ENCODE measurements around the gene CXCL1.

Gene CXCL1

DNA sequence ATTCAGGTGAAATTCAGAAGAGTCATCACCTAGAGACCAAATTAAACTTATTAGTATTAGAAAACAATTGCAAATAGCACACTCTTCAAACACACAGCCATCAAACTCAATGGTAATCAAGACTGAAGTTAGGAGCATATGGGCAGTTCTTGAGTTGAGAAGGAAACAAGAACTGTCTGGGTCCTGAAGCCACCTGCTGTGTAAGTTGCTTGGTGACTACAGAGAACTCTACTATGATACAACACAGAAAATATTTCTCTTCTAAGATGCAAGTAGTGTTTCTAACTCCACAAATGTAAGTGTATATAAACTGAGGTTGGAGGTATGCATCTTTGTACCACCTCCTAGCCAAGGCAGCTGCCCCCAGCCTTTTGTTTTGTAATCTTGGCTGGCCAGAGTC lies 16.4 kb upstream of the CXCL1 start:
- no peak for DNase-seq

DNA sequence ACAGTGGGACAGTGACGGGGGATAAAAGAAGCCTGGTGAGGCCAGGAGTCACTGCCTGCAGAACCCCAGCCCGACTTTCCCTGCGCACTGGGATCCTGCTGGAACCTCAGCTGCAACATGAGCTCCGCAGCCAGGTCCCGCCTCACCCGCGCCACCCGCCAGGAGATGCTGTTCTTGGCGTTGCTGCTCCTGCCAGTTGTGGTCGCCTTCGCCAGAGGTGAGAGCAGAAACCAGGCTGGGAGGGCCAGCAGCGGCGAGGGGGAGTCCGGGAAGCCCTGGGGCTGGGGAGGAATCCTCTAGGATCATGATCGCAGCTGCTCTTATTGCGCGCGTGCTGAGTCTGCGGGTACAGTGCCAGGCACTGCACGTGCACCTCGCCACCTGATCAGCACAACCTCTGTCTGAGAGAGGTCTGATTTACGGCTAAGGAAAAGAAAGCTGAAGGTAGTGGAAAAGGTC lies 15.9 kb upstream of the CXCL1 start, which contains the start of gene PF4V1:
PF4V1 (plus strand) TSS at position 51 of the 459 bp plus-strand sequence; CDS start at position 118, 67 bp downstream.
- no peak for DNase-seq

DNA sequence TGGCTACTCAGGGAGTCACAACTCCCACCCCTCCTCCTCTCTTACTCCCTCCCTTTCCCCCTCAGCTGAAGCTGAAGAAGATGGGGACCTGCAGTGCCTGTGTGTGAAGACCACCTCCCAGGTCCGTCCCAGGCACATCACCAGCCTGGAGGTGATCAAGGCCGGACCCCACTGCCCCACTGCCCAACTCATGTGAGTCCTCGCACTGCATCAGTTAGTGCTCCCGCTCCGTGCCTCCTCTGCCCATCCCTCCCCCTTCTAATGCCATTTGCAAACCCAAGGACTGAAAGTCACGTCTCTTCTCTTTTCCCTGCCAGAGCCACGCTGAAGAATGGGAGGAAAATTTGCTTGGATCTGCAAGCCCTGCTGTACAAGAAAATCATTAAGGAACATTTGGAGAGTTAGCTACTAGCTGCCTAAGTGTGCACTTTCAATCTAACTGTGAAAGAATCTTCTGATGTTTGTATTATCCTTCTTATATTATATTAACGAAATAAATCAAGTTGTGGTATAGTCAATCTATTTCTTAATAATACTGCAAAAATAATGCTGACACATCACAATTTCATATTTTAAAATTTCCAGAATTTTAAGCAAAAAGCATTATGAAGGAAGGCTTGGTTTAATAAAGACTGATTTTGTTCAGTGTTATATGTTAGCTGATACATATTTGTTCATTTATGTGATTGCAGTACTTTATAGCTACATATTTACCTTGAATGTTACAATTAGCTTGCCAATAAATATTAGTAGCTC lies 15.3 kb upstream of the CXCL1 start:
- DNase-seq = no peak

DNA sequence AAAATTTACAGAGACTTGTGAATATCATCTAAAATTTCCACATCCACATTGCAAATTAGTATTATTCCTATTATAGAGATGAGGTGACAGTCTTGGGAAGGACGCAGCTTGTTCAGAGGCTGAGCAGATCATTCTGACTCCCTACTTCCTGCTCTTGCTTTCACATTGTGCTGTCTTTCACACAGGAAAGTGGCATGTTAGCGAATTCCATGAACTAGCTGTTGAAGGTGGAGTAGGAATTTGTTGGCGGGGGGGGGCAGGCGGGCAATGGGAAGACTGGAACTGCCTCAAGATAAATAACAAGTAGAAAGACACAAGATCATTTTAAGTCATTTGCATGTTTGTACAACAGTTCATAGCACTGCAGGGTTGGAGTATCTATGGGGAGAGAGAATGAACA lies 13.8 kb upstream of the CXCL1 start:
- DNase-seq = no peak

DNA sequence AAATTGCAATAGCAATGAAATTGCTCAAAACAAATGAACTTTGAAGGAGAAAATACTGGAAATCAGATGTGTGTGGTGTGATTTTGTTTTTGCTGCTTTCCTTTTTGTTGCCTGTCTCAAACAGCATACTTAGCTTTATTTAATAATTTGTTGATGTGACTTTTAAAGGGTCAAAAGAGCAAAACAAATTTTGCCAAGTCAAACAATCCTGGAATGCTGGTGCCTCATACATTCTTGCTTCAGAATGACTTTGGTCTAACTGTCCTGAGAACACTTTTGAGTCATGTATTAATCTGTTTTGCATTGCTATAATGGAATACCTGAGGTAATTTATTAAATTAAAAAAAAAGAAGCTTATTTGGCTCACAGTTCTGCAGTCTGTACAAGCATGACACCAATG lies 12.7 kb upstream of the CXCL1 start:
- no peak for DNase-seq

DNA sequence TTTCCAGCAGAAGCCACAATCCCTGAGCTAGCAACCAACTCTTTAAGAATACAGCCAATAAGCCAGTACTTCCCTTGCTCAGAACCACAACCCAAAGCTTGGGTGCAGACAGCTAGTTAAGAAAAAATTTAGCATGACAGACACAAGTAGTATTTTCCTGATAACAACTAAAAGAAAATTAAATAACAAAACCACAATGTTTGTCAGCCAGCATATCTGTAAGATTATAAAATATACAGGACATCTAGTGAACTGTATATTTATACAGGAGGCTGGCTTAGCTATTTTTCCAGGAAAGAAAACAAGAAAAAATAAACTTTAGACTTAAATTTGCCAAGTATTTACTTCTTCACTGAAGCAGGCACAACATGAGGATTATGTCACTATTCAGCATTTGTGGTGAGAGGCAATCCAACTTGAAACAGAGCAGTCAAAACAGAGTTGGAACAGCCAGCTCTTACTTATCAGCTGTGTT lies 9.5 kb upstream of the CXCL1 start:
- DNase-seq = no peak

DNA sequence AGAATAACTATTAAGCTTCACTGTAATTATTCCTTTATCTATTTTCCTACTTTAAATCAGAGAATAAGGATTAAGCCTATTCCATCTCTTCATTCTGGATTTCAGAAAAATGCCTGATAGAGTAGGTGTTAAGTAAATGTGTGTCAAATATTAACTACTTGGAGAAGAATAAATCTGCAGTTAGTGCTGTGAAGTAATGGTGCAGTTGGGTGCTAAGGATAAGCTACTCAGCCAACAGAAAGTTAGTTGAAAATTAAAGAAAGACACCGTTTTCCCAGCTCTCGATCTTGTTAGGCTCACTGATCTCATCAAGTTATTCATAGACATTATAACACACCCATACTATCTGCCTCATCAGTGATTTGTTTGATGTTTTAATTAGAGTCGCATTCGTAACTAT lies 9.0 kb upstream of the CXCL1 start:
- no peak for DNase-seq

DNA sequence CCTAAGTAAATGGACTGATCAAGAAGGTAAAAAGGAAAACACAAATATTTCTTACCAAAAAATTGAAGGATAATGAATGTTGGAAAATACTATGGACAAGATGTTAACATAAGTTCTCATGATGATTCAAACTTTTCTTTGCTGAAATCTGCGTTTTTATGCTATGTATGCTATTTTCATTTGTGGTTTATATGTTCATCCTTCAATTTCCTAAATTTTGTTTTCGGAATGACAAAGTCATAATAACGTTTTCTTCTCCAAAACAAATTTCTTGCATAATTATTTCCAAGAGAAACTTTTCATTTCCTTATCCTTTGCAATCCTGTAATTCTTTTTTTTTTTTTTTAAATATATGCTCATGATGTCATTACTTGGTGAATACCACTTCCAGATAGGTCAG lies 8.3 kb upstream of the CXCL1 start:
- no peak for DNase-seq

DNA sequence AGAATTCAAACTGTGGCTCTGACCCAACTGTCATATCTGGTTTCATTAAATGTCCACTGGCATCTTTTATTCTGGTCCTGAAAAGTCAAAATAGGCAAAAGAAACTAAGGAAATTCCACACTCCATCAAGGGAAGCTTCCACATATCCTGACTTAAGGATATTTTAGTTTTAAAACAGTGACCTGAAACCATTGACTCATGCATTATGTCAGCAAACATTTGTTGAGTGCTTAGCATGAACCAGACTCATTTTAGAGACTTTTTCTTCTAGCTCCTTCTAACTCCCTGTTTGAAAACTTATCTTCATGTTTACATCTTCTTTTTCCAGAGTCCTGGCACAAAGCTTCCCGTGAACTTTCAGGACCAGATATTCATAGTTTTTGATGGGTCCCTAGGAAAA lies 6.9 kb upstream of the CXCL1 start:
- DNase-seq = no peak

DNA sequence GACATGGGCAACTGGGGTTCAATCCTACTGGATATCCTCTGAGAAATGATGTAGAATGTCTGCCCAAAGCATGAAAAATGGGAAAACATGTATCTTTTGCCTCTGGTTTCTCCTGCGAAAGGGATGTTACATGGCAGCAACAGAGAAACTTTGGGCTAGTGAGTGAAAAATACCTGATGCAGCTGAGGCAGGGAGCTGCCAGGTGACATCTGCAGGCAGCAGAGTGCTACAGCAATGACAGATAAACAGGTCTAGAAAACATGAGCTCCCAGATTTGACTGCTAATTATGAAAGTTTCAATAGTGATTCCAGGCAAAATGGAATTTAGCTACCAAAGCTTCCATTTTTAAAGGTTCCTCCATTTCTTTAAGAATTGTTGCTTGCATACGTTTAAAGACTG lies 4.8 kb upstream of the CXCL1 start:
- DNase-seq = no peak

DNA sequence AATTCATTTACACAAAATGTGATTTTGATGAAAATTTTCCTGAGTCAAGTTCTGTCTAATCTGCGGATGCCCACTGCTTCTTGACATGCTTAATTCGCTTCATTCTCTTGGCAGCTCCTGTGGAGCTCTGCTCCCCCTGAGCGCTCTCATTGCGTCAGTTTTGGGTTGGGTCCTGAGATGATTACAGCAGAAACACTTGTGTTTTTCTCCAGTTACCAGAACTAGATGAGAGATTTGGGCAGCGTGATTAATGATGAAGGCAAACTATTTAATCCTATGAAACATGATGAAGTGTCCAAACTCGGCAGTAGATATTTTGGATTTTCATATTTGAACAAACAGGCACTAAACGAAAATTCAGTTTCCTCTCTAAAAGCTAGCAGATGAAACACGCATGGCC lies 4.2 kb upstream of the CXCL1 start:
- no peak for DNase-seq

DNA sequence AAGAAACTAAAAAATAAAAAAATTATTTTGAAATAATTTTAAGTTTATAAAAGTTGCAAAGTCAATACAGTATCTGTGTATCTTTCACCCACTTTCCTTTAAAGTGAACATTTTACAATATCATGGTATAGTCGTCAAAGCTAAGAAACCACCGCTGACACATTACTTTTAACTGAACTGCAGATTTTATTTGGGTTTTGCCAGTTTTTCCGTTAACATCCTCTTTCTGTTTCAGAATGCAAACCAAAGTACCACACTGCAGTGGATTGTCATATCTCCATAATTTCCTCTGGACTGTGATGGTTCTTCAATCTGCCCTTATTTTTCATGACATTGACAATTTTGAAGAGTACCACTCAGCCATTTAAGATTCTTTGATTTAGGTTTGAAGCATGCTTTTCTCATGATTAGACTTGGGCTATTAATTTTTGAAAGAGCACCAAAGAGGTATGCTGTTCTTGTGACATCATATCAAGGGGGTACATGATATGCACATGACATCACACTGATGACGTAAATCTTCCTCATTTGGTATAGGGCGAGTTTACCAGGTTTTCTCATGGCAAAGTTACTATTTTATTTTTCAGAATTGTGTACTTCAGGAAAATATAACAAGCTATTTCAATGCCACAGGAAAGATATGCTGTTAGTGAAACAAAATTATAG lies 3.6 kb upstream of the CXCL1 start:
- no peak for DNase-seq

DNA sequence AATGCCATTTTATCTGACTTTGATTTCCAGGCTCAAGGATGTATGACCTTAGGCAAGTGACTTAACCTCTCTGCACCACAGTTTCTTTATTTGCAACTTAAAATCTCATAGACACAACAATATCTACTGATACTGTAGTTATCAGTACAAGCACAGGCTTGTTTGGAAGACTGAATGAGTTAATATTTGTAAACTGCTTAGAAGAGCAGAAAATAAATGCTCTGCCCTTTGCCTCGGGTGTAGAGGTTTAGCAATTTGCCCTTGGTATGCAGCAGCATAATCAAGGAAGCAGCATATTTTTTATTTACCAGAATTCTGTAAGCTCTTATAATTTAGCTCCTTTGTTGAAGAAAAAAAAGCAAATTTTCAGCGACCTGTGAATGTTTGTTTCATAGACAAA lies 2.9 kb upstream of the CXCL1 start:
- DNase-seq = no peak

DNA sequence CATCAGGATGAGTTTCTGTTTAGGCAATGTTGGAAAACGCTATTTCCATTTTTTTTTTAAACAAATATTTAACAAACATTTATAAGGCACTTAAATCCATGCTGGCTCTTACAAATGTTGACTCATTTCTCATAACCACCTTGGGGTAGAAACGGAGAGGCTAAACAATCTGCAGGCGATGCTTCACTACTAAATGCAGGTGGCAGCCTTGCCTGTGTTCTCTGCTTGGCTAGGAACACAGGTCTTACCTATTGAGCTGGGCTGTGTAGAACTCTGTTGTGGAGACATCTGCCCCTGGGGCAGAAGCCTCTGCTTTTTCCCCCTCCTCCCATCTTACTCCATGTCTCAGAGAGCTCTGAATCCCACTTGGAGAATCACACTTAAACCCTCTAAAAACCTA lies 1.4 kb upstream of the CXCL1 start:
- DNase-seq = no peak

DNA sequence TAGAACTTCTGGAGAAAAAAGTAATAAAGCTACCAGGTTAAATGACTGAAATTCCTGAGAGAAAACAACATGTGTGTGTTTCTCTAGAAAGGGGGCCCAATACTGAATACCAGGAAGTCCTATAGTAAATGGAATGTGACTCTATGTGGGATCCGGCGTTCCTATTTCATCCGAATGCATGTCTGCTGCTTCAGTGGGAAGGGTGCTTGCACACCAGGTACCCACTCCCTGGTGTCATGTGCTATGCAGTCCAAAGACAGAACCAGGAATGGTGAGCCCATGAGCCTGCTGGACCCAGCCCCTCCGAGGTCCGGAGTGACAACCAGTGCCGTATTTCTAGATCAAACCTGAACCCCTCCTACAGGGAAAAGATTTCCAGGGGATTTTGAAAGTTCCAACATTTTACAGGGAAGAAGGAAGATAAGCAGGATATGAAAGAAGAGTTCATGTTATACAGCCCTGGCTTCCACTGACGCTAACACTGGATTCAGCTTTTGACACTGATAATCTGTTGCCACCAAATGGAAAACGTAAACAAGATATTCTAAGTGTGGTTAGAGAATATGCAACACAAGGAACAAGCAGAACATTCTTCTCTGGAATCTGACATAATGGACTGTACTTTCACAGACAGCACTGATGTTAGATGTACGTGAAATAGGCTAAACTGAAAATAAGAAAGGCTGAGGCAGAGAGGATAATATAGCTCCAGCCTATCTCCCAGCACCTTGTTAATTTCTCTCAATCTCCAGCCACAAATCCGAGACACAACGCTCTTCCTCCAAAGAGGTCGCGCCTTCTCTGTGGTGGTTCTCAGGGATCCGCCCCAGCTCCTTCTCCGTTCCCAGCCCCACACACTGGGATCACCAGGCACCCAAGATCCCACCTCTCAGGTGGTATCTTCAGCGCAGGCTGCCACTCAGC lies 725 bp upstream of the CXCL1 start:
- DNase-seq = no peak

DNA sequence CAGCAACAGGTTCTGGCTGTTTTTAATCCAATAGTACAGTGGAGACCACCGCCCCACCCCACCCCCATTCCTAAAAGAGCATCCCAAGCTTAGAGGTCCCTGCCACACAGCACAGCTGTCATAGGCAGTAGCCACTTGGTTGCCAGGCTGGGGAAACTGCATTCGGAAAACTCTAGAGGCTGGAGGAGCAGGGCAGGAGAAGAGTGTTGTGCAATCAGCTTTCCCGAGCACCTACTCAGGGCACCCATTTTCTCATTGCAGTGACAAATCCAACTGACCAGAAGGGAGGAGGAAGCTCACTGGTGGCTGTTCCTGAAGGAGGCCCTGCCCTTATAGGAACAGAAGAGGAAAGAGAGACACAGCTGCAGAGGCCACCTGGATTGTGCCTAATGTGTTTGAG lies 1.1 kb downstream of the CXCL1 start:
- no peak for DNase-seq

DNA sequence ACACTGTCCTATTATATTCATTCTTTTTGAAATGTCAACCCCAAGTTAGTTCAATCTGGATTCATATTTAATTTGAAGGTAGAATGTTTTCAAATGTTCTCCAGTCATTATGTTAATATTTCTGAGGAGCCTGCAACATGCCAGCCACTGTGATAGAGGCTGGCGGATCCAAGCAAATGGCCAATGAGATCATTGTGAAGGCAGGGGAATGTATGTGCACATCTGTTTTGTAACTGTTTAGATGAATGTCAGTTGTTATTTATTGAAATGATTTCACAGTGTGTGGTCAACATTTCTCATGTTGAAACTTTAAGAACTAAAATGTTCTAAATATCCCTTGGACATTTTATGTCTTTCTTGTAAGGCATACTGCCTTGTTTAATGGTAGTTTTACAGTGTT lies 1.6 kb downstream of the CXCL1 start:
- DNase-seq = no peak

DNA sequence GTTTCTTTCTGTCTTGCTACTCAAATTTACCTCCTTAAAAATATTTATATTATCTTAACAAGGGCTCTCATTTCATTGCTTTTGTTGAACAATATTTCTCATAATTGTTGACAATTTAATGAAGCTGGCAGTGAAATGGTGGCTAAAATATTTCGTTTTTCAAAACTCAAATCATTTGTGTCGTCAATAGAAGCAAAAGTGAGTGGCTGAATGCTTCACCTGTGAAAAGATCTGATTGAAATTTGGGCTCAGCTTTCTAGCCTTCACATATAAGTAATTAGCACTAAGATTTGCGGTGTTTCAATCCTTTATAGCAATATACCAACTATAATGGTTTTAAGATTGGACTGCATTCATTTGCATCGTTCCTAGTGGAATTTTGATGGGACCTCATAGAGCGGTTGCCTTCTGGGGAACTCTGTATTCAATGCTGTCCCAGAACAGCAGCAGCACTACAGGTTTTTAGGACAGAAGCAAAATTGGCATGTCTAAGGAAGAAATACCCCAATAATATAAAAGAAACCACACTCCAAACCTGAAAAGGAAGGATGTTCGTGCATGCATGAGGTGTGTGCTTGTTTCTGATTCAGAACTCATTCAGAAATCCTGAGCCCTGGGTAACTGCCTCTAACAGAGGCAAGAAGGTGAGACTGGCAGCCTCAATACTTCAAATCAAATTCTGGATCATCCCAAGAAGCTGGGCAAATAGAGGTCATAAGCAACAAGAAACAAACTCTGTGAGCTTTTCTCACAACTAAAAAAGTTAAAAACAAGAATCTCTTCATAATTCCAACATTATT lies 2.5 kb downstream of the CXCL1 start:
- DNase-seq = no peak

DNA sequence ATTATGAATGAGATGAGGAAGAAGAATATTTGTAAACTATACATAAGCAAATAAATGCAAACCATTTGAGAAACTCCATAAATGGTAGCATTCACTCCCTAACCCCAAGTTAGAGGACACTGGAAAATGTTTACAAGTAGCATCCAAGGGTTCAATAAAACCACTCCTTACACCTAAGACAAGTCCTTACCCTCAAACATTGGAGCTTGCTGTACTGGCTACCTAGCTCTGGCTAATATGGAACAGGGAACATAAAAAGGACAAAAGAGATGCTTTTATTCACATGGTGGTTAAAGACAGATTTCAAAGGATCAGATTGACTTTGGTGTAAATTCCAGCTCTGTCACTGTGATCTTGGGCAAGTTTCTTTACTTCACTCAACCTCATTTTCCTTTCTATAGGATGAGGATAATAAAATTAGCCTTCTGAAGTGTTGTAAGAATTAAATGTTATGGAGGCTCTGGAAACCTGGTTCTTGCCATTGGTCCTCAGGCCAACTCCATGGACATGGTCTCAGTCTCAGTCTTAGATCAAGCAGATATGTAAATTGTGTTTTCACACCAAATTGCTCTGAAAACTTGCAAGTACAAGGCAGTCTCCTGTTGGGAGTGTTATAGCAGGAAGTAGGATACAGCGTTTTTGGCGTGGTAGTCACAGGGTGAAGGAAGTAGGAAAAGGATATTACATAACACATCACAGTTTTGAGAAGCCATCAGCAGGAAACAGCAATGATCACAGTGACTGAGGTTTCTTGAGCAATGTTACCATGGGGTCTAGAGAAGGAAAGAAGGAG lies 3.3 kb downstream of the CXCL1 start:
- DNase-seq = no peak

DNA sequence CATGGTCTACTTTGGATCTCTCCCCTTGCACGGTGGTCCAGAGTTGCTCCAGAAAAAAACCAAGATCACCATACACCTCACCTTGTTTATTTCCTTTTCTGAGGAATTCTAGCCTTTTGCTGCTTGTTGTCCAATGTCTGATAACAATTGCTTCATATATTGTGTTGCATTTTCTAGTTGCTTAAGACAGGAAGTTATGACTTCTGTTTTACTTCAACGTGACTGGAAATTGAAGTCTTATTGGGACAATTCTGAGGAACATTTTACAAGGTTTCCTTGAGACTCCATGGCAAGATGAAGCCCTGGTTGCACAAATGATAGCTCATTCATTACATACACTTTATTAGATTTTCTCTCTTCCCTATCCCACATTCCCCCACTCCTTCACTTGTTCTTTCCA lies 5.2 kb downstream of the CXCL1 start:
- DNase-seq = no peak

DNA sequence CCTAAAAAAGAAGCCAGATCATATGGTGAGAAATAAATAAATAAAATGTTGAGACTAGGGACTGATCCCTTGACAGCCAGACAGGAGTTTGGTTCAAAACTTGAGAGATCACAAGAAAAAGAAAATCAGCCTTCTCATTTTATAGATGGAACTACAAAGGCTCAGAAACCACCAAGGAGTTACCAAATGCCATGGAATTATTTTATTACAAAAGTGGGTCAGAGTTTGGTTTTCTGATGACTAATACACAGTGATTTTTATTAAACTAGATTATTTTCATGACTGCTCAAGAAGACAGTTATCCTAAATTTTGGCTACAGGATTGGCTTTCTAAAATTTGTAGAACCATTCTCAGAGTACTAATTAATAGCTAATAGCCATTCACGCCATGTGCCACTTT lies 6.2 kb downstream of the CXCL1 start:
- no peak for DNase-seq

DNA sequence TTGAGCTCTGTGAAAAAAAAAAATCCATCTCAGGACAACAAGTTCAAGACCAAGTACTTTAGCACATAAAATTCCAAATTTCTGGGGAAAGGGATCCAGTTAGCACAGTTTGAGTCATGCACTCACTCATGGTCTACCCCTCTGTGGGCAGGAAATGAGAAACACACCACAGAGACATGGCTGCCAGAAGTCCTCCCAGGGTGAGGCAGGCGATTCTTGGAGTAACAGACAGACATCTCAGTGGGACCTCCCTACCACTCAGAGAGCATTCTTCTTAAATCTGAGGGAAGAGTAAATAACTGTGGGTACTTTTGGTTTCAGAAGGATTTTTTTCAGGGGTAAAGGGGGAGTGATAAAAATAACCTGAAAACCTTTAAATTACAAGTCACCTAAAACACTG lies 14.1 kb downstream of the CXCL1 start:
- no peak for DNase-seq

Measured in NCI-H446 (cell line).